Endothelial cell (in vitro differentiated cells): ENCODE measurements around the gene HECTD1. TPM values are rescaled to one million over a fixed set of nuclear protein-coding genes. Genes with fewer than 3 reads are reported as not detected.
"Not testable (repeated sequence)": the region's sequence is repeated elsewhere in the genome, so short reads cannot be mapped to it uniquely, and the experiment has no call there.

Source experiments
- DNase-seq: peaks from one replicate; pipeline ENCODE4 v3.0.0; 2021; ENCODE audit warnings: low spot score
- H3K27ac Mint-ChIP-seq: one replicate; pipeline ENCODE4 v1.8.0; 2021; ENCODE audit warnings: mixed read lengths, inconsistent platforms; ENCODE audit not compliant: unreplicated experiment
- H3K27me3 Mint-ChIP-seq: one replicate; pipeline ENCODE4 v1.8.0; 2021; ENCODE audit warnings: mild to moderate bottlenecking, moderate library complexity, mixed read lengths, inconsistent platforms; ENCODE audit not compliant: unreplicated experiment
- H3K36me3 Mint-ChIP-seq: one replicate; pipeline ENCODE4 v1.8.0; 2021; ENCODE audit warnings: mild to moderate bottlenecking, low read depth, mixed read lengths, inconsistent platforms; ENCODE audit not compliant: unreplicated experiment
- H3K4me1 Mint-ChIP-seq: one replicate; pipeline ENCODE4 v1.8.0; 2021; ENCODE audit warnings: mild to moderate bottlenecking, mixed read lengths, inconsistent platforms; ENCODE audit not compliant: unreplicated experiment
- H3K4me3 Mint-ChIP-seq: one replicate; pipeline ENCODE4 v1.8.0; 2021; ENCODE audit warnings: mild to moderate bottlenecking, mixed read lengths, inconsistent platforms; ENCODE audit not compliant: unreplicated experiment
- H3K9me3 Mint-ChIP-seq: one replicate; pipeline ENCODE4 v1.8.0; 2021; ENCODE audit warnings: mixed read lengths, inconsistent platforms; ENCODE audit not compliant: unreplicated experiment
- total RNA-seq: library from RNA; stranded (reverse); fragmentation: NEBNext Ultra II Directional; extraction: Animal tissue kit (Norgen Biotek cat#: 25700); gene quantifications from one replicate; pipeline ENCODE4 v1.2.1, GENCODE V29; 2021; ENCODE audit not compliant: unreplicated experiment
- TF ChIP-seq, protein P1 (sequence below): fragments of 200-600 bp; sonication (generic); IDR thresholded peaks from one replicate; pipeline ENCODE4 v1.5.0; 2021; ENCODE audit warnings: antibody characterized with exemption; ENCODE audit not compliant: unreplicated experiment

The HECTD1 gene
- total RNA-seq, 1 donor from 2014 or later, result 222 TPM

DNA sequence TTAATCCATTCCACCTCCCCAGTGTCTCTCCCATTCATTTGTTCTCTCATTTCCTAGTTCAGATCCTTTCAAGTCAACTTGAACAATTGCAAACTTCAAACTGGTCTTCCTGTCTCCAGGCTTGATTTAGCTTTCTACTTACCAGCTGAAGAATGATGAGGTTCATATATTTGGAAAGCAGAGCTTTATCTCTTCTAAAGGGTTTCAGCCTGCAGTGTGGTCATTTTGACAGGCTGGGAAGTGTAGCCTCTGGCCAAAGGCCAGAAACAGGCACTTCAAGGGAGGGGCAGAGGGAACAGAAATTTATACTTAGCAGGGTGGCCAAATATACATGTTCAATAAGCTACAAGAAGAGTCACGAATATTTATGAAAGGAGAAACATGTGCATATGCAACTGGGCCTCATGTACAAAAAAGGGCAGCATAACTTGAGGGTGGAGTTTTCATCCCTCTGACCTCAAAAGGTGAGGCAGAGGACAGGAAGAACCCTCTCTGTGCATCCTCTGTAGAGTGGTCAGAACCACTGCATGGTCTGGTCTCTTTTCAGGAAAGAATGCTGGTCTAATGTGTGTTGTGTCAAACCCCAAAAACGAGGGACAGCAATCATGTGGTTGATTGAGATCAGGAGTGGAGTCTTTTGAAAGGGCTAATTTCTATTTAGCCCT, 34.0 kb upstream of the HECTD1 start:
- TF ChIP-seq, protein P1, sequence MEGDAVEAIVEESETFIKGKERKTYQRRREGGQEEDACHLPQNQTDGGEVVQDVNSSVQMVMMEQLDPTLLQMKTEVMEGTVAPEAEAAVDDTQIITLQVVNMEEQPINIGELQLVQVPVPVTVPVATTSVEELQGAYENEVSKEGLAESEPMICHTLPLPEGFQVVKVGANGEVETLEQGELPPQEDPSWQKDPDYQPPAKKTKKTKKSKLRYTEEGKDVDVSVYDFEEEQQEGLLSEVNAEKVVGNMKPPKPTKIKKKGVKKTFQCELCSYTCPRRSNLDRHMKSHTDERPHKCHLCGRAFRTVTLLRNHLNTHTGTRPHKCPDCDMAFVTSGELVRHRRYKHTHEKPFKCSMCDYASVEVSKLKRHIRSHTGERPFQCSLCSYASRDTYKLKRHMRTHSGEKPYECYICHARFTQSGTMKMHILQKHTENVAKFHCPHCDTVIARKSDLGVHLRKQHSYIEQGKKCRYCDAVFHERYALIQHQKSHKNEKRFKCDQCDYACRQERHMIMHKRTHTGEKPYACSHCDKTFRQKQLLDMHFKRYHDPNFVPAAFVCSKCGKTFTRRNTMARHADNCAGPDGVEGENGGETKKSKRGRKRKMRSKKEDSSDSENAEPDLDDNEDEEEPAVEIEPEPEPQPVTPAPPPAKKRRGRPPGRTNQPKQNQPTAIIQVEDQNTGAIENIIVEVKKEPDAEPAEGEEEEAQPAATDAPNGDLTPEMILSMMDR, result no peak
- DNase-seq, result no peak
- H3K4me3 Mint-ChIP-seq, result no peak overlapping the region
- H3K9me3 Mint-ChIP-seq, result no peaks in the 10 kb centered on the region
- H3K36me3 Mint-ChIP-seq, result no peaks in the 10 kb centered on the region
- no peaks in the 10 kb centered on the region for H3K27me3 Mint-ChIP-seq
- H3K4me1 Mint-ChIP-seq, result peaks cover 12% of the 10 kb centered on the region
- H3K27ac Mint-ChIP-seq, result no peak overlapping the region

DNA sequence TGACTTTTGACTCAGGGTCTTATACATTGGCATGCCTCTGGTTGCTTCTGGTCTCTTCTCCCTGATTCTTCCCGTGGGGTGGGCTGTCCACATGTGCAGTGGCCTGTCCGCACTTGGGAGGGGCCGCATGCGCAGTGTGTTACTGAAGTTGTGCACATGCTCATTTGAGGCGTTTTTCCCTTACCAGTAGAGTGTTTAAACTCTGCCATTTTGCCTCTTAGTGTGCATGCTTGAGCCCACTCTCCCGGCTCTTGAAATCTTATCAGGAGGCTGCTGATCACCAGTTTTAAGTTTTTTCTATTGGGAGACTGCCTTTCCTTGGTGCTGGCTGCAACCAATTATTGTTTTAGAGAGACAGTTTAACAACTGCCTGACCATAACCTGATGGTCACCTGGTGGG, 32.1 kb upstream of the HECTD1 start:
- Mint-ChIP-seq H3K27ac (no peak overlapping the region), H3K27me3 (no peaks in the 10 kb centered on the region), H3K36me3 (no peaks in the 10 kb centered on the region), H3K4me3 (no peak overlapping the region), H3K4me1 (peaks cover 12% of the 10 kb centered on the region), H3K9me3 (no peaks in the 10 kb centered on the region)
- TF ChIP-seq, protein P1, result no peak
- DNase-seq, result no peak

DNA sequence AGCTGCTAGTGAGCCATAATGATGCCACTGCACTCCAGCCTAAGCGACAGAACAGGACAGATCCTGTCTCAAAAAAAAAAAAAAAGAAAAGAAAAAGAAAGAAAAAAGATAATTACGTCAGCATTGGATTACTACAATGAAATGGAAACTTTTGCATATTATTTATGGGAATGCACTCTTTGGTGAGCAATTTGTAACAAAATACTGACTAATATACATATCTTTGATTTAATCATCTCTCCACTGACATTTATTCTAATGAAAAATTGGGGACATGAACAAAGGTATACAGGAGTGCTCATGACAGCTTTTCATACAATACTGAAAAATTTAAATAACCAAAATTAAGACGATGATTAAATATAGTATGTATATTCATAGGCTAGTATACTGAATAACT, 27.9 kb upstream of the HECTD1 start:
- no peaks in the 10 kb centered on the region for H3K27me3 Mint-ChIP-seq
- H3K27ac Mint-ChIP-seq, result no peak overlapping the region
- no peak overlapping the region for H3K4me3 Mint-ChIP-seq
- DNase-seq, result no peak
- peaks cover 4% of the 10 kb centered on the region for H3K4me1 Mint-ChIP-seq
- TF ChIP-seq, protein P1, result no peak
- H3K36me3 Mint-ChIP-seq, result no peaks in the 10 kb centered on the region
- no peaks in the 10 kb centered on the region for H3K9me3 Mint-ChIP-seq

DNA sequence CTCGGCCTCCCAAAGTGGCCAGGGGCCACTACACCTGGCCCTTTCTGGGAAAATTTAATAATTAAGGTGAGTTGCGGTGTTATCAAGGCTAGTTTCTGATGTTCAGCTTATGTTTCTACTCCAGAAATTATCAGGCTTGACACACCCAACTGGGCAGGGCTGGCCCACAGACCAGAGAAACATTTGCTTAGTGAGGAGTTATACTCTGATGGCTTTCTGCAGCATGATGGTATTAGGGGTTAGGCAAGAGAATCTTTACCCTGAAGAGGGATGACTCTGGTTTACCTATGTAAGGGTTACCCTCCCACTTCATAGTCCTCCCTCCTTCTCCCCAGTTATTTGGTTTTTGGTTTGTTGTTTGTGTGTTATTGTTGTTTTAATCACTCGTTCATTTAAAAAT, 24.5 kb upstream of the HECTD1 start:
- H3K36me3 Mint-ChIP-seq, result no peaks in the 10 kb centered on the region

DNA sequence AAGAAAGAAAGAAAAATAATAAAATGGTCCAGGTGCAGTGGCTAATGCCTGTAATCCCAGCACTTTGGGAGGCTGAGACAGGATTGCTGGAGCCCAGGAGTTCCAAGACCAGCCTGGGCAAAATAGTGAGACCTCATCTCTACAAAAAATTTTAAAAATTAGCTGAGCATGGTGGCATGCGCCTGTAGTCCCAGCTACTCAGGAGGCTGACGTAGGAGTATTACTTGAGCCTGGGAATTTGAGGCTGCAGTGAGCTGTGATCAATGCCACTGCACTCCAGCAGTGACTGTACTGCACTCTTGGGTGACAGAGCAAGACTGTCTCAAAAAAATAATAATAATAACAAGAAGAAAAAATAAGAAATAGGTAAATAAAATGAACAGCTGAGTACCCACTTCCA, 23.7 kb upstream of the HECTD1 start:
- not testable (repeated sequence) for DNase-seq, H3K36me3 Mint-ChIP-seq, H3K4me1 Mint-ChIP-seq, H3K9me3 Mint-ChIP-seq, H3K27ac Mint-ChIP-seq, H3K27me3 Mint-ChIP-seq, H3K4me3 Mint-ChIP-seq

More for the DNA sequence above, 24.5 kb upstream of the HECTD1 start:
- Mint-ChIP-seq H3K4me3 (no peak overlapping the region), H3K27me3 (no peaks in the 10 kb centered on the region), H3K4me1 (no peaks in the 10 kb centered on the region), H3K9me3 (no peaks in the 10 kb centered on the region), H3K27ac (no peak overlapping the region)
- TF ChIP-seq, protein P1, result no peak
- DNase-seq, result no peak
